Left ventricle myocardium superior (tissue), 1 donor: Measurements from ENCODE around the gene FAM217A. TPM values are rescaled to one million over a fixed set of nuclear protein-coding genes. Genes with fewer than 3 reads are reported as not detected.

Experiments
- ATAC-seq: fragments of 200-7000 bp; cut with Tn5 transposase; one replicate; pipeline ENCODE4 v1.9.1; 2020; ENCODE audit warnings: mild to moderate bottlenecking, moderate library complexity
- DNase-seq: peaks from one replicate; pipeline ENCODE4 v3.0.0-alpha.2; 2020
- intact Hi-C: fragments of 100-400 bp; cut with micrococcal nuclease; formaldehyde crosslinking; loops from one replicate; pipeline ENCODE4 v1.11.0; 2022
- total RNA-seq: library from RNA; stranded (reverse); fragmentation: NEBNext Ultra II Directional; extraction: Animal tissue kit (Norgen Biotek cat#: 25700); gene quantifications from one replicate; pipeline ENCODE4 v1.2.1, GENCODE V29; 2021
- donor health status: DM: no; HTN: yes; CAD: no; lungs with severe emphysema.

Gene FAM217A
- total RNA-seq, 1 donor from 2014 or later, result not detected

- no peak for ATAC-seq
- no peak for DNase-seq
- intact Hi-C loops, result no loop called here
These were observed 49.2 kb downstream of the FAM217A start for GRCh38 chr6:4029687-4030086.

- intact Hi-C loops, result no loop called here
These were observed 50.9 kb downstream of the FAM217A start for GRCh38 chr6:4028051-4028450.

GRCh38 chr6:4025681-4026080, 53.3 kb downstream of the FAM217A start:
- DNase-seq (no peak), ATAC-seq (no peak)
- intact Hi-C loops, result no loop called here

More at GRCh38 chr6:4028051-4028450, 50.9 kb downstream of the FAM217A start:
- ATAC-seq (no peak), DNase-seq (no peak)

- DNase-seq (no peak), ATAC-seq (no peak)
- intact Hi-C loops, result no loop called here
These were observed 55.7 kb downstream of the FAM217A start for GRCh38 chr6:4023240-4023639.

- intact Hi-C loops, result no loop called here
- DNase-seq (no peak), ATAC-seq (peak; percentile 4)
These were observed 56.9 kb downstream of the FAM217A start for GRCh38 chr6:4021854-4022695.

GRCh38 chr6:4021133-4021853, 57.6 kb downstream of the FAM217A start:
- peak; percentile 86 for ATAC-seq
- intact Hi-C loops, result no loop called here
- peak; percentile 96 for DNase-seq

- intact Hi-C loops, result no loop called here
- ATAC-seq, result no peak
These were observed 58.2 kb downstream of the FAM217A start for GRCh38 chr6:4020822-4021132.

GRCh38 chr6:4018924-4019236, 60.1 kb downstream of the FAM217A start:
- intact Hi-C loops, result no loop called here
- no peak for DNase-seq
- ATAC-seq, result no peak

More at GRCh38 chr6:4020822-4021132, 58.2 kb downstream of the FAM217A start:
- DNase-seq, result no peak

Other genes starting within 250 kb of the FAM217A start
- gene FAM50B, start 229.8 kb downstream of the FAM217A start, total RNA-seq, result 28.2 TPM
- 157 TPM for gene ECI2, start 56.4 kb upstream of the FAM217A start, total RNA-seq